ENCODE results near the gene PDGFD.

PDGFD gene

GRCh38 chr11:104122011-104122635, 41.8 kb downstream of the PDGFD start:
- H3K4me3 ChIP-seq (ENCODE audit: low read length) = no peak overlapping the region
- H3K9me3 ChIP-seq (ENCODE audit: control insufficient read depth, insufficient read depth, low read length) = no peaks in the 10 kb centered on the region
- no peak for DNase-seq (ENCODE audit: low read depth, low spot score)
- H3K27me3 ChIP-seq (ENCODE audit: control insufficient read depth, insufficient read depth, low read length) = no peaks in the 10 kb centered on the region
- H3K36me3 ChIP-seq (ENCODE audit: control insufficient read depth, insufficient read depth, low read length) = no peaks in the 10 kb centered on the region
- H3K27ac ChIP-seq (ENCODE audit: low read length) = no peak overlapping the region
- H3K4me1 ChIP-seq (ENCODE audit: control insufficient read depth, insufficient read depth, low read length) = peaks cover 1% of the 10 kb centered on the region; the same call in 1 of the 2 replicates

GRCh38 chr11:104120493-104121137, 43.3 kb downstream of the PDGFD start:
- 100% methylated on average over 2 of the region's 4 CpGs for WGBS (ENCODE audit: insufficient coverage, insufficient read length)
- no peak overlapping the region for H3K27ac ChIP-seq (ENCODE audit: low read length)
- H3K36me3 ChIP-seq (ENCODE audit: control insufficient read depth, insufficient read depth, low read length) = no peaks in the 10 kb centered on the region
- no peaks in the 10 kb centered on the region for H3K27me3 ChIP-seq (ENCODE audit: control insufficient read depth, insufficient read depth, low read length)
- no peak overlapping the region for H3K4me3 ChIP-seq (ENCODE audit: low read length)
- no peaks in the 10 kb centered on the region for H3K9me3 ChIP-seq (ENCODE audit: control insufficient read depth, insufficient read depth, low read length)
- DNase-seq (ENCODE audit: low read depth, low spot score) = no peak
- peaks cover 1% of the 10 kb centered on the region; the same call in 1 of the 2 replicates for H3K4me1 ChIP-seq (ENCODE audit: control insufficient read depth, insufficient read depth, low read length)

GRCh38 chr11:104118105-104118744, 45.7 kb downstream of the PDGFD start:
- no peak overlapping the region for H3K4me3 ChIP-seq (ENCODE audit: low read length)
- WGBS (ENCODE audit: insufficient coverage, insufficient read length) = no CpG with 5 or more reads among the region's 1 CpG
- no peaks in the 10 kb centered on the region for H3K36me3 ChIP-seq (ENCODE audit: control insufficient read depth, insufficient read depth, low read length)

GRCh38 chr11:104113541-104113940, 50.4 kb downstream of the PDGFD start:
- Histone ChIP-seq H3K27ac (ENCODE audit: low read length) (no peak overlapping the region), H3K4me3 (ENCODE audit: low read length) (no peak overlapping the region), H3K9me3 (ENCODE audit: control insufficient read depth, insufficient read depth, low read length) (no peaks in the 10 kb centered on the region), H3K4me1 (ENCODE audit: control insufficient read depth, insufficient read depth, low read length) (no peaks in the 10 kb centered on the region), H3K27me3 (ENCODE audit: control insufficient read depth, insufficient read depth, low read length) (no peaks in the 10 kb centered on the region), H3K36me3 (ENCODE audit: control insufficient read depth, insufficient read depth, low read length) (no peaks in the 10 kb centered on the region)
- no peak for DNase-seq (ENCODE audit: low read depth, low spot score)
- no CpG with 5 or more reads among the region's 2 CpGs for WGBS (ENCODE audit: insufficient coverage, insufficient read length)

More at GRCh38 chr11:104118105-104118744, 45.7 kb downstream of the PDGFD start:
- H3K27me3 ChIP-seq (ENCODE audit: control insufficient read depth, insufficient read depth, low read length) = no peaks in the 10 kb centered on the region
- H3K9me3 ChIP-seq (ENCODE audit: control insufficient read depth, insufficient read depth, low read length) = no peaks in the 10 kb centered on the region
- no peak for DNase-seq (ENCODE audit: low read depth, low spot score)
- no peak overlapping the region for H3K27ac ChIP-seq (ENCODE audit: low read length)
- H3K4me1 ChIP-seq (ENCODE audit: control insufficient read depth, insufficient read depth, low read length) = peaks cover 1% of the 10 kb centered on the region; the same call in 1 of the 2 replicates

- Histone ChIP-seq H3K4me1 (ENCODE audit: control insufficient read depth, insufficient read depth, low read length) (no peaks in the 10 kb centered on the region), H3K27ac (ENCODE audit: low read length) (no peak overlapping the region), H3K36me3 (ENCODE audit: control insufficient read depth, insufficient read depth, low read length) (no peaks in the 10 kb centered on the region), H3K27me3 (ENCODE audit: control insufficient read depth, insufficient read depth, low read length) (no peaks in the 10 kb centered on the region), H3K9me3 (ENCODE audit: control insufficient read depth, insufficient read depth, low read length) (no peaks in the 10 kb centered on the region), H3K4me3 (ENCODE audit: low read length) (no peak overlapping the region)
- WGBS (ENCODE audit: insufficient coverage, insufficient read length) = no CpG with 5 or more reads among the region's 5 CpGs
- no peak for DNase-seq (ENCODE audit: low read depth, low spot score)
These were observed 57.7 kb downstream of the PDGFD start for GRCh38 chr11:104106136-104106754.

- H3K4me1 ChIP-seq (ENCODE audit: control insufficient read depth, insufficient read depth, low read length) = no peaks in the 10 kb centered on the region
- H3K27me3 ChIP-seq (ENCODE audit: control insufficient read depth, insufficient read depth, low read length) = no peaks in the 10 kb centered on the region
- no peak for DNase-seq (ENCODE audit: low read depth, low spot score)
These were observed 58.8 kb downstream of the PDGFD start for GRCh38 chr11:104105155-104105554.

GRCh38 chr11:104104664-104105063, 59.3 kb downstream of the PDGFD start:
- Histone ChIP-seq H3K27ac (ENCODE audit: low read length) (no peak overlapping the region), H3K27me3 (ENCODE audit: control insufficient read depth, insufficient read depth, low read length) (no peaks in the 10 kb centered on the region), H3K36me3 (ENCODE audit: control insufficient read depth, insufficient read depth, low read length) (no peaks in the 10 kb centered on the region), H3K4me1 (ENCODE audit: control insufficient read depth, insufficient read depth, low read length) (no peaks in the 10 kb centered on the region), H3K9me3 (ENCODE audit: control insufficient read depth, insufficient read depth, low read length) (no peaks in the 10 kb centered on the region), H3K4me3 (ENCODE audit: low read length) (no peak overlapping the region)
- no CpG with 5 or more reads among the region's 3 CpGs for WGBS (ENCODE audit: insufficient coverage, insufficient read length)
- no peak for DNase-seq (ENCODE audit: low read depth, low spot score)

More at GRCh38 chr11:104105155-104105554, 58.8 kb downstream of the PDGFD start:
- Histone ChIP-seq H3K27ac (ENCODE audit: low read length) (no peak overlapping the region), H3K36me3 (ENCODE audit: control insufficient read depth, insufficient read depth, low read length) (no peaks in the 10 kb centered on the region), H3K9me3 (ENCODE audit: control insufficient read depth, insufficient read depth, low read length) (no peaks in the 10 kb centered on the region), H3K4me3 (ENCODE audit: low read length) (no peak overlapping the region)
- WGBS (ENCODE audit: insufficient coverage, insufficient read length) = no CpG with 5 or more reads among the region's 1 CpG

- H3K4me3 ChIP-seq (ENCODE audit: low read length) = no peak overlapping the region
- H3K9me3 ChIP-seq (ENCODE audit: control insufficient read depth, insufficient read depth, low read length) = no peaks in the 10 kb centered on the region
- WGBS (ENCODE audit: insufficient coverage, insufficient read length) = 100% methylated on average over 1 of the region's 2 CpGs
- H3K4me1 ChIP-seq (ENCODE audit: control insufficient read depth, insufficient read depth, low read length) = no peaks in the 10 kb centered on the region
- H3K36me3 ChIP-seq (ENCODE audit: control insufficient read depth, insufficient read depth, low read length) = no peaks in the 10 kb centered on the region
- DNase-seq (ENCODE audit: low read depth, low spot score) = no peak
- no peak overlapping the region for H3K27ac ChIP-seq (ENCODE audit: low read length)
- H3K27me3 ChIP-seq (ENCODE audit: control insufficient read depth, insufficient read depth, low read length) = no peaks in the 10 kb centered on the region
These were observed 59.7 kb downstream of the PDGFD start for GRCh38 chr11:104104201-104104600.

GRCh38 chr11:104098555-104098954, 65.4 kb downstream of the PDGFD start:
- Histone ChIP-seq H3K4me3 (ENCODE audit: low read length) (no peak overlapping the region), H3K9me3 (ENCODE audit: control insufficient read depth, insufficient read depth, low read length) (no peaks in the 10 kb centered on the region), H3K27ac (ENCODE audit: low read length) (no peak overlapping the region), H3K36me3 (ENCODE audit: control insufficient read depth, insufficient read depth, low read length) (no peaks in the 10 kb centered on the region), H3K4me1 (ENCODE audit: control insufficient read depth, insufficient read depth, low read length) (no peaks in the 10 kb centered on the region), H3K27me3 (ENCODE audit: control insufficient read depth, insufficient read depth, low read length) (no peaks in the 10 kb centered on the region)
- DNase-seq (ENCODE audit: low read depth, low spot score) = no peak
- WGBS (ENCODE audit: insufficient coverage, insufficient read length) = no CpG with 5 or more reads among the region's 3 CpGs

GRCh38 chr11:104098132-104098531, 65.8 kb downstream of the PDGFD start:
- no peaks in the 10 kb centered on the region for H3K4me1 ChIP-seq (ENCODE audit: control insufficient read depth, insufficient read depth, low read length)
- WGBS (ENCODE audit: insufficient coverage, insufficient read length) = no CpG with 5 or more reads among the region's 1 CpG
- no peak overlapping the region for H3K27ac ChIP-seq (ENCODE audit: low read length)
- DNase-seq (ENCODE audit: low read depth, low spot score) = no peak
- no peaks in the 10 kb centered on the region for H3K9me3 ChIP-seq (ENCODE audit: control insufficient read depth, insufficient read depth, low read length)
- H3K27me3 ChIP-seq (ENCODE audit: control insufficient read depth, insufficient read depth, low read length) = no peaks in the 10 kb centered on the region
- no peaks in the 10 kb centered on the region for H3K36me3 ChIP-seq (ENCODE audit: control insufficient read depth, insufficient read depth, low read length)
- H3K4me3 ChIP-seq (ENCODE audit: low read length) = no peak overlapping the region

Data from iPS DF 6.9 (cell line).